Measurements from ENCODE around the gene MSTN.

GRCh38 chr2:190093793-190094192 is 31.3 kb upstream of the MSTN start:
- TF ChIP-seq CTCF (IDR thresholded peaks at IDR 0.05; ENCODE audit: low read depth, low read length, poor library complexity, severe bottlenecking): no peak
- no peak for TF ChIP-seq EZH2phosphoT487 (IDR thresholded peaks at IDR 0.05; ENCODE audit: borderline replicate concordance, low read length)
